Smooth muscle cell (in vitro differentiated cells): ENCODE results near the gene CETP. TPM values are rescaled to one million over a fixed set of nuclear protein-coding genes. Genes with fewer than 3 reads are reported as not detected.

ENCODE experiments used
- DNase-seq: peaks from one replicate; lab custom pipeline; 2025; ENCODE audit not compliant: unreplicated experiment; lab: John Stamatoyannopoulos, UW
- H2AFZ ChIP-seq: fragments of 200-600 bp; sonication (generic); 2 replicates; pipeline ENCODE4 v1.6.0; 2016; ENCODE audit warnings: antibody characterized with exemption, low read depth, mild to moderate bottlenecking
- H3F3A ChIP-seq: fragments of 200-600 bp; sonication (generic); 2 replicates; pipeline ENCODE4 v1.6.0; 2017; ENCODE audit warnings: antibody characterized with exemption, low read depth
- H3K27ac ChIP-seq: fragments of 200-600 bp; sonication (generic); 2 replicates; pipeline ENCODE4 v1.5.1; 2016; ENCODE audit warnings: low read depth, mild to moderate bottlenecking
- H3K27me3 ChIP-seq: fragments of 200-600 bp; sonication (generic); 2 replicates; pipeline ENCODE4 v1.6.1; 2016; ENCODE audit warnings: low read depth, mild to moderate bottlenecking
- H3K36me3 ChIP-seq: fragments of 200-600 bp; sonication (generic); 2 replicates; pipeline ENCODE4 v1.5.1; 2016; ENCODE audit warnings: low read depth
- H3K4me1 ChIP-seq: fragments of 200-600 bp; sonication (generic); 2 replicates; pipeline ENCODE4 v1.5.1; 2016; ENCODE audit warnings: low read depth
- H3K4me2 ChIP-seq: fragments of 200-600 bp; sonication (generic); 2 replicates; pipeline ENCODE4 v1.6.0; 2016; ENCODE audit warnings: mild to moderate bottlenecking
- H3K4me3 ChIP-seq: fragments of 200-600 bp; sonication (generic); 2 replicates; pipeline ENCODE4 v1.5.1; 2016; ENCODE audit warnings: mild to moderate bottlenecking
- H3K79me2 ChIP-seq: fragments of 200-600 bp; sonication (generic); 2 replicates; pipeline ENCODE4 v1.6.0; 2016; ENCODE audit warnings: low read depth, mild to moderate bottlenecking
- H3K9ac ChIP-seq: fragments of 200-600 bp; sonication (generic); 2 replicates; pipeline ENCODE4 v1.6.0; 2016; ENCODE audit warnings: low read depth
- H3K9me3 ChIP-seq: fragments of 200-600 bp; sonication (generic); replicated peaks from 2 replicates; pipeline ENCODE4 v1.5.1; 2016; ENCODE audit warnings: low read depth
- H4K20me1 ChIP-seq: fragments of 200-600 bp; sonication (generic); 2 replicates; pipeline ENCODE4 v1.6.0; 2016; ENCODE audit warnings: low read depth
- CTCF ChIP-seq: fragments of 200-600 bp; sonication (generic); IDR thresholded peaks from 2 replicates; pipeline ENCODE4 v1.5.1; 2017; ENCODE audit warnings: borderline replicate concordance, mild to moderate bottlenecking, antibody characterized with exemption; ENCODE audit not compliant: insufficient read depth, poor library complexity, severe bottlenecking
- WGBS: methylation state at CpG from one replicate; pipeline ENCODE4 v1.1.7; 2016; ENCODE audit warnings: low lambda C conversion rate; 5-methylcytosine and 5-hydroxymethylcytosine counted together
- polyA plus RNA-seq: library from polyadenylated mRNA; unstranded; fragments of >200 nt; fragmentation: Nextera tagmentation; extraction: Ambion mirVana; gene quantifications from 2 replicates; pipeline ENCODE4 v1.2.1, GENCODE V29; 2016
- total RNA-seq: library from RNA; depleted of rRNA; stranded (reverse); fragments of >200 nt; gene quantifications from 2 replicates; pipeline ENCODE4 v1.2.3, GENCODE V29; 2014

The CETP gene
- total and polyA plus RNA-seq, 2 experiments from 2014 or later = not detected

DNA sequence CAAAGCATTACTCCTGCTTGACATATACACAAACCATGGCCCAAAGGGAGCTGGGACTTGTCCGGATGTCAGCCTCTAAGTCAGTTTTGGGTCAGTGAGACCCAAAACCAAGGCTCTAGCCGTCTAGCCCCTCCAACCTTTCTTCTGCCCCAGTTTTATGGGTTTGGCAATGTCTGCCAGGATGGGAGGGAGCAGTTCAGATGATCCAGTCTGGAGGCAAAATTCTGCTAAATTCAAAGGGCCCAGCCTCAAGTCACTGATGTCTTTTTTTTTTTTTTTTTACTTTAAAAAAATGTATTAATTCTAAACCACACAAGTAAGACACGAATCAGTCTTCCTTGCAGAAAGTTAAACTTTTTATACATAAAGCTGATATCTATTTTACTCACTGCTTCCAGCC lies 36.2 kb downstream of the CETP start:
- WGBS = 88% methylated on average over 3 of the region's 3 CpGs

GRCh38 chr16:56998352-56998751 lies 36.6 kb downstream of the CETP start:
- H3K4me1 ChIP-seq = no peaks in the 10 kb centered on the region
- H2AFZ ChIP-seq = no peak overlapping the region
- no peak overlapping the region for H3K4me3 ChIP-seq
- H3K4me2 ChIP-seq = no peak overlapping the region
- H3K27ac ChIP-seq = no peak overlapping the region
- no peaks in the 10 kb centered on the region for H3K36me3 ChIP-seq
- H3F3A ChIP-seq = no peaks in the 10 kb centered on the region
- H3K9ac ChIP-seq = no peak overlapping the region
- no peaks in the 10 kb centered on the region for H4K20me1 ChIP-seq
- no peak for TF ChIP-seq CTCF
- no peaks in the 10 kb centered on the region for H3K27me3 ChIP-seq
- no peak for DNase-seq
- WGBS = 89% methylated on average over 3 of the region's 3 CpGs
- H3K79me2 ChIP-seq = no peaks in the 10 kb centered on the region
- H3K9me3 ChIP-seq = no peaks in the 10 kb centered on the region

More for the DNA sequence above, 36.2 kb downstream of the CETP start:
- Histone ChIP-seq H3K27ac (no peak overlapping the region), H3K27me3 (no peaks in the 10 kb centered on the region), H3K4me1 (no peaks in the 10 kb centered on the region), H3K9me3 (no peaks in the 10 kb centered on the region), H3K4me2 (no peak overlapping the region), H3K4me3 (no peak overlapping the region), H3F3A (no peaks in the 10 kb centered on the region), H4K20me1 (no peaks in the 10 kb centered on the region), H2AFZ (no peak overlapping the region), H3K79me2 (no peaks in the 10 kb centered on the region), H3K9ac (no peak overlapping the region), H3K36me3 (no peaks in the 10 kb centered on the region)
- no peak for DNase-seq
- TF ChIP-seq CTCF = no peak

GRCh38 chr16:56998861-56999260 lies 37.1 kb downstream of the CETP start:
- no peak for TF ChIP-seq CTCF
- WGBS = 87% methylated on average over 6 of the region's 6 CpGs
- no peaks in the 10 kb centered on the region for H3K9me3 ChIP-seq
- H3K27ac ChIP-seq = no peak overlapping the region
- no peaks in the 10 kb centered on the region for H3K36me3 ChIP-seq
- H3K79me2 ChIP-seq = no peaks in the 10 kb centered on the region
- H3F3A ChIP-seq = no peaks in the 10 kb centered on the region
- DNase-seq = no peak
- no peak overlapping the region for H3K4me3 ChIP-seq
- no peaks in the 10 kb centered on the region for H4K20me1 ChIP-seq
- no peak overlapping the region for H3K9ac ChIP-seq
- no peaks in the 10 kb centered on the region for H3K4me1 ChIP-seq
- H2AFZ ChIP-seq = no peak overlapping the region
- no peaks in the 10 kb centered on the region for H3K27me3 ChIP-seq
- no peak overlapping the region for H3K4me2 ChIP-seq
